Kidney (tissue), 14 donors: ENCODE results near the gene CNPPD1. TPM values are rescaled to one million over a fixed set of nuclear protein-coding genes. Genes with fewer than 3 reads are reported as not detected.
A peak's percentile ranks its signal among the peaks of the same experiment; 100 is the strongest.

Source experiments
- DNase-seq, 5 donors: peaks; one replicate each; pipeline ENCODE4 v3.0.0-alpha.2; 2013 to 2020
- FAIRE-seq: peaks from 2 replicates; lab custom pipeline; 2012; peaks lifted over from hg19 to GRCh38; lab: Jason Lieb, UNC
- H3K27ac ChIP-seq, 2 donors: one replicate each; pipeline ENCODE4 v1.7.0; 2013; ENCODE audit warnings: low read depth in 2 of 2, low read length in 2 of 2, inconsistent platforms in 1 of 2
- H3K27me3 ChIP-seq: one replicate; pipeline ENCODE4 v1.7.1; 2013; ENCODE audit warnings: low read length, inconsistent platforms; ENCODE audit not compliant: control insufficient read depth, insufficient read depth
- H3K36me3 ChIP-seq, 3 donors: one replicate each; pipeline versions ENCODE4 v1.7.0 to v1.7.1; 2013; ENCODE audit warnings: low read length in 3 of 3, control low read depth in 1 of 3, inconsistent platforms in 1 of 3; ENCODE audit not compliant: insufficient read depth in 3 of 3, control insufficient read depth in 2 of 3
- H3K4me1 ChIP-seq, 3 donors: one replicate each; pipeline versions ENCODE4 v1.7.0 to v1.7.1; 2013; ENCODE audit warnings: low read length in 3 of 3, inconsistent platforms in 1 of 3, low read depth in 1 of 3; ENCODE audit not compliant: control insufficient read depth in 2 of 3, insufficient read depth in 2 of 3
- H3K4me3 ChIP-seq, 3 donors: one replicate each; pipeline versions ENCODE4 v1.7.0 to v1.8.1; 2013; ENCODE audit warnings: low read length in 3 of 3, control low read depth in 1 of 3, inconsistent platforms in 1 of 3
- H3K9ac ChIP-seq, 3 donors: one replicate each; pipeline versions ENCODE4 v1.7.0 to v1.7.1; 2013; ENCODE audit warnings: low read length in 3 of 3, control low read depth in 1 of 3, inconsistent platforms in 1 of 3
- H3K9me3 ChIP-seq, 3 donors: one replicate each; pipeline versions ENCODE4 v1.7.0 to v1.7.1; 2013; ENCODE audit warnings: low read length in 3 of 3, control low read depth in 1 of 3, inconsistent platforms in 1 of 3; ENCODE audit not compliant: control insufficient read depth in 2 of 3, insufficient read depth in 1 of 3
- CTCF ChIP-seq: IDR thresholded peaks from 3 replicates; pipeline ENCODE4 v1.5.1; 2012; ENCODE audit warnings: mild to moderate bottlenecking, moderate library complexity, borderline replicate concordance; ENCODE audit not compliant: insufficient read depth; ENCODE audit errors: extremely low read depth
- intact Hi-C: fragments of 100-400 bp; cut with DNase I; formaldehyde crosslinking; loops from one replicate; pipeline ENCODE4 v1.11.1; 2022
- polyA plus RNA-seq: library from polyadenylated mRNA; stranded (reverse); fragments of 350-450 nt; fragmentation: Illumina TruSeq; extraction: RNeasy Lipid Tissue Mini Kit (QIAGEN cat#74804); gene quantifications from one replicate; pipeline ENCODE4 v1.2.3, GENCODE V29; 2014; ENCODE audit warnings: low read depth, low replicate concordance; ENCODE audit not compliant: insufficient read depth
- total RNA-seq: library from RNA; stranded (reverse); fragmentation: NEBNext Ultra II Directional; extraction: Animal tissue kit (Norgen Biotek cat#: 25700); gene quantifications from one replicate; pipeline ENCODE4 v1.2.1, GENCODE V29; 2021
- donor health status: control.
- donor health status: control.
- donor health status: control.
- donor health status: control.
- donor health status: control.
- donor health status: DM: yes; HTN: yes; CAD: no.
- donor health status: Normal renal cell carcinoma (clear cell type).

CNPPD1 gene
- total and polyA plus RNA-seq, 2 donors from 2014 or later = 97.5 to 131 TPM

- H3K27ac ChIP-seq = no peak overlapping the region
- peaks cover 5 to 20% (median 18%) of the 10 kb centered on the region in 3 donors for H3K36me3 ChIP-seq
- intact Hi-C loops = no loop called here
- H3K4me3 ChIP-seq = no peak overlapping the region
- DNase-seq (no peak), FAIRE-seq (no peak)
- H3K9ac ChIP-seq = no peak overlapping the region
- H3K27me3 ChIP-seq = no peaks in the 10 kb centered on the region
- H3K9me3 ChIP-seq = no peaks in the 10 kb centered on the region
- TF ChIP-seq CTCF = no peak
- H3K4me1 ChIP-seq = peaks cover 0 to 6% (median 0%) of the 10 kb centered on the region in 3 donors
These were observed 10.2 kb upstream of the CNPPD1 start for GRCh38 chr2:219186754-219187456.

GRCh38 chr2:219184121-219184520, 7.4 kb upstream of the CNPPD1 start:
- H3K9ac ChIP-seq = no peak overlapping the region
- H3K27me3 ChIP-seq = no peaks in the 10 kb centered on the region
- H3K4me1 ChIP-seq = peaks cover 0 to 9% (median 8%) of the 10 kb centered on the region in 3 donors
- no peak for FAIRE-seq
- no peak for TF ChIP-seq CTCF
- H3K9me3 ChIP-seq = no peaks in the 10 kb centered on the region
- no peak overlapping the region for H3K4me3 ChIP-seq
- H3K27ac ChIP-seq = no peak overlapping the region
- H3K36me3 ChIP-seq = peaks cover 10 to 44% (median 39%) of the 10 kb centered on the region in 3 donors
- DNase-seq = no peak
- intact Hi-C loops = no loop called here

- no peak for DNase-seq
- Histone ChIP-seq H3K9me3 (no peaks in the 10 kb centered on the region), H3K27ac (peak overlapping the region in 1 of 2 donors; percentile 13), H3K9ac (no peak overlapping the region), H3K36me3 (peaks cover 10 to 44% (median 39%) of the 10 kb centered on the region in 3 donors), H3K27me3 (no peaks in the 10 kb centered on the region), H3K4me1 (peaks cover 0 to 14% (median 13%) of the 10 kb centered on the region in 3 donors), H3K4me3 (no peak overlapping the region)
- TF ChIP-seq CTCF = no peak
- FAIRE-seq = no peak
- intact Hi-C loops = no loop called here
These were observed 6.5 kb upstream of the CNPPD1 start for GRCh38 chr2:219183151-219183772.
